GM10847 (cell line): ENCODE data around the gene VIPR2.

Experiments
- POLR2A ChIP-seq: IDR thresholded peaks from 2 replicates; pipeline ENCODE4 v1.6.1; 2011; ENCODE audit not compliant: insufficient read length; ENCODE audit errors: extremely low read depth

The VIPR2 gene

GRCh38 chr7:158997471-158997870 lies 147.2 kb downstream of the VIPR2 start:
- no peak for TF ChIP-seq POLR2A

GRCh38 chr7:158997110-158997453 lies 147.6 kb downstream of the VIPR2 start:
- TF ChIP-seq POLR2A: no peak

GRCh38 chr7:158996214-158997109 lies 148.2 kb downstream of the VIPR2 start:
- no peak for TF ChIP-seq POLR2A

GRCh38 chr7:158995514-158995913 lies 149.2 kb downstream of the VIPR2 start:
- TF ChIP-seq POLR2A: no peak

- TF ChIP-seq POLR2A: no peak
These were observed 150.0 kb downstream of the VIPR2 start for GRCh38 chr7:158994687-158995086.

GRCh38 chr7:158993591-158993990 lies 151.1 kb downstream of the VIPR2 start:
- TF ChIP-seq POLR2A: no peak

- no peak for TF ChIP-seq POLR2A
These were observed 151.9 kb downstream of the VIPR2 start for GRCh38 chr7:158992759-158993158.

- TF ChIP-seq POLR2A: no peak
These were observed 152.6 kb downstream of the VIPR2 start for GRCh38 chr7:158991824-158992621.

- no peak for TF ChIP-seq POLR2A
These were observed 155.7 kb downstream of the VIPR2 start for GRCh38 chr7:158988996-158989395.

- TF ChIP-seq POLR2A: no peak
These were observed 156.3 kb downstream of the VIPR2 start for GRCh38 chr7:158988302-158988862.

GRCh38 chr7:158987691-158988090 lies 157.0 kb downstream of the VIPR2 start:
- no peak for TF ChIP-seq POLR2A

- TF ChIP-seq POLR2A: no peak
These were observed 159.1 kb downstream of the VIPR2 start for GRCh38 chr7:158985583-158985982.

GRCh38 chr7:158979635-158980351 lies 164.9 kb downstream of the VIPR2 start:
- TF ChIP-seq POLR2A: no peak

- no peak for TF ChIP-seq POLR2A
These were observed 165.6 kb downstream of the VIPR2 start for GRCh38 chr7:158979023-158979529.
